Measurements from ENCODE around the gene AQR.
"Not testable (repeated sequence)": the region's sequence is repeated elsewhere in the genome, so short reads cannot be mapped to it uniquely, and the experiment has no call there.

AQR gene

GRCh38 chr15:34815836-34816235, 153.7 kb downstream of the AQR start:
- no peak for DNase-seq (ENCODE audit: low read depth in 2 of 2, low spot score in 1 of 2)

- DNase-seq (ENCODE audit: low read depth in 2 of 2, low spot score in 1 of 2) = no peak
Measured at GRCh38 chr15:34813446-34814190, 155.9 kb downstream of the AQR start.

- DNase-seq (ENCODE audit: low read depth in 2 of 2, low spot score in 1 of 2) = not testable (repeated sequence)
Measured at GRCh38 chr15:34812868-34813365, 156.6 kb downstream of the AQR start.

- no peak for DNase-seq (ENCODE audit: low read depth in 2 of 2, low spot score in 1 of 2)
Measured at GRCh38 chr15:34812369-34812768, 157.2 kb downstream of the AQR start.

DNA sequence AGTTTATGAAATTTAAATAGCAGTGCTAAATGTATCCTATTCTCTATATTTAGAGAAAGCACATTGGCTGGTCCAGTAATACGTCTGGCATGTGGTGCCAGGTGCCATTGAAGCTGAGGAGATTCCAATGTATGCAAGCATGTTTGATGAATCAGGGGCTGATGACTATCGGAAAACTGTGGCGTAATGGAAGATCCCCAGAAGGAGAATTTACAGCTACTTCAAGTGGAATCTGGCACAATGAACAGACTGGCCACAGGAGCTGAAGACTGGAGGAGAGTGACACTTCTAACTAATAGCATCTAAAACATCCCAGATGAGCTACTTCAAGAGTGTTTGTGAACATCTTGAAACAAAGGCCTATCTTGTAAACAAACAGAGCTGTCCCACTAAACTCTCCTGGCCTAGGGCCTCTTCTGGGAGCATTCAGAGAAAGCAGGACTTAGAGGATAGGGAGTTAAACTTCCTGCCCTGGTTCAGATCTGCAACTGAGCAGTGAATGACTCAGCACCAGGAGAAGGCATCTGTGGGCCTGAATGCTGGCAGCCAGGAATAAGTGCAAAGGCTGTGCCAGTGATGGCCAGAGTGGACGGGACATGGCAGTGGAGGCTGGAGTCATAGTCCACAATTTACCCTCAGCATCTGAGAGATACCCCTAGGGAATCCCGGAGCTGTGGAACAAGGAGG, 159.0 kb downstream of the AQR start:
- DNase-seq (ENCODE audit: low read depth in 2 of 2, low spot score in 1 of 2) = no peak

DNA sequence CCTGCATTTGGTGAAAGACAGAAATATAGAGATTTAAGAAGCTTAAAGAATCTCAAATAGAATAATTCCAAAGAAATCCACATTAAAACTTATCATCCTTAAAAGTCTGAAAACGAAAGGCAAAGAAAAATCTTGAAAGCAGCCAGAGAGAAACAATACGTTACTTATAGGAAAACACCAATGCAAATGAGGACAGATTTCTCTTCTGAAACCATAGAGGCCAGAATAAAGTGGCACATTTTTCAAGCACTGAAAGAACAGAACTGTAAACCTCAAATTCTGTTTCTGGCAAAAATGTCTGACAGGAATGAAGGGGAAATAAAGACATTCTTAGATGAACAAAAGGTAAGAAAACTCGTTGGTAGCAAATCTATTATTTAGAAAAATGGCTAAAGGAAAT, 160.4 kb downstream of the AQR start:
- DNase-seq (ENCODE audit: low read depth in 2 of 2, low spot score in 1 of 2) = no peak

DNA sequence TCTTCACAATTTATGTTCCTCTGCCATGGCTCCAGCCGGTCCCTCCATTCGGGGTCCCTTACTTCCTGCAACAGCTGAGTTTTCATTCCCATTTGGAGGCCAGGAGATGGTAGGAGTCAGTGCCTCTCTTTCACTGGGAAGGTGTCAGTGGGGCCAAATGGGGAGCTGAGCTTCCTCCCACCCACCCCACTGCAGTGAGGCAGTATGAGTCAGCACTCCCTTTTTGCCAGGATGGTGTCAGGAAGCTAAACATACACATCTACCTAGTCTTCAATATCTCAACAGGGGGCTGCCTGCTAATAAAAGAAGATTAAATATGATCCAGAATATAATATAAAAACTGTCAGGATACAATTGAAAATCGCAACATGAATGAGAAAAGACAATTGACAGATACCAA, 161.5 kb downstream of the AQR start:
- DNase-seq (ENCODE audit: low read depth in 2 of 2, low spot score in 1 of 2) = no peak

DNA sequence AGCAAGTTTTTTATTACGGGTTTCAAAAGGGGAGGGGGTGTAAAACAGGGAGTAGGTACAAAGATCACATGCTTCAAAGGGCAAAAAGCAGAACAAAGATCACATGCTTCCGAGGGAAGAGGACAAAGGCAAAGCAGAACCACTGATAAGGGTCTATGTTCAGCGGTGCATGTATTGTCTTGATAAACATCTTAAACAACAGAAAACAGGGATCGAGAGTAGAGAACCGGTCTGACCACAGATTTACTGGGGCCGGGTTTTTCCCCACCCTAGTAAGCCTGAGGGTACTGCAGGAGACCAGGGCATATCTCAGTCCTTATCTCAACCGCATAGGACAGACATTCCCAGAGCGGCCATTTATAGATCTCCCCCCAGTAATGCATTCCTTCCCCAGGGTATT, 162.3 kb downstream of the AQR start:
- not testable (repeated sequence) for DNase-seq (ENCODE audit: low read depth in 2 of 2, low spot score in 1 of 2)

- no peak for DNase-seq (ENCODE audit: low read depth in 2 of 2, low spot score in 1 of 2)
Measured at GRCh38 chr15:34804776-34805175, 164.8 kb downstream of the AQR start.

DNA sequence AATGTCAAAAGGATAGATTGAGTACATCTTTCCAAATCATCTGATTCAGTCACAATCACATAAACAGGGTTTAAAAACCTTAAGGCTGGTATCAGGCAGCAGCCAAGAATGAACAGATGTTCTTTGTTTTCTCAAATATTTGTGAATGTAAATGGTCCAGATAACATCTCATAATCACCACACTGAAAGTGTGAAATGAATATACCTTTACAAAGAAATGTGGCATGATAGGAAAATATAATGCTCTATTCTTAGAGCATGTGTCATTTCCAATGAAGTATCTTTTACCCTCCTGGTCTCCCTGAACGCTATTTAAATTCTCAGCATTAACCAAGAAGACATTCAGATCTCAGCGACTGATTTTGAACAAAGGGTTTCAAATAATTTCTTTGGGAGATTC, 165.4 kb downstream of the AQR start:
- no peak for DNase-seq (ENCODE audit: low read depth in 2 of 2, low spot score in 1 of 2)

DNA sequence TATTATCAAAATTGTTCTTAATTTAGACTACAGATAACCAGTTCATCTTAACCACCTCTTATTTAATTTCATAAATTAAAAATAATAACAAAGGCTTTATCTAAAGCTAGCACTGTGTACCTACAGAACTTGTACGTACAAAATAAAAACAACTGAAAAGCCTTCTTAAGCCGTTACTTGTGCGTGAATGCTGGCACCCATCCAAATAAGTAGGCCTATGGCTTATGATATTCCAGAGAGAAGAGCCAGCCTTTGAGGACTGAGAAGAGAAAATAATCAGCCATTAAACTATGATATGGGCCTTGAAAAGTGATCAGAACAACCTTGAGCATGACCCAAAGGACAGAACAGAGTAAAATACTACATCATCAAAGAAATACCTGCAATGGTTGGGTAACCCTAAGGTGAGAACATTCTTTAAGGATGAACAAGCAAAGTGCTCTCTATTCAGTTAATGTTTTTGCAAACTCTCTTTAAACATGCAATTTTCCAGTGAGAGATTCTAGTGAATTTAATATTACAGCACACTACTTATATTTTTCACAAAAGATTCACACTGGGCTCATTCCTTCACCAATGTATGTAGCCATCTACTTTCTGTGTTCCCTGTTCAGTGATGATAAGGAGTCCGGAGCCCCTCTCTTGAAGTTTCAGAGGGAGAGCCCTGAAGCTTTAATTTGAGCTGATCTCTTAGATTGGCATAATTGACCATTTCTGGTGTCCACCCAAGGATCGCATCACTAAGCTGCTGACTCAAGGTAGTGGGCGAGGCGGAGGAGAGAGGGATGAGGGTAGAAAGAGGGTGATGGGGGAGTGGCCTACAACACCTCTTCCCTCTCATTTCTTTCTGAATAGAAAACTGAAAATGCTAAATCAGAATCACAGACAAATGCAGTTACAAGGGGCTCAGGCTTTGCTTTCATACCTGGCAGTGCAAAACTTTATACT, 166.5 kb downstream of the AQR start:
- no peak for DNase-seq (ENCODE audit: low read depth in 2 of 2, low spot score in 1 of 2)

- no peak for DNase-seq (ENCODE audit: low read depth in 2 of 2, low spot score in 1 of 2)
Measured at GRCh38 chr15:34802371-34802770, 167.2 kb downstream of the AQR start.
